Hepatocyte (in vitro differentiated cells): ENCODE results near the gene EFCAB3. TPM values are rescaled to one million over a fixed set of nuclear protein-coding genes. Genes with fewer than 3 reads are reported as not detected.

ENCODE experiments used
- DNase-seq: peaks from one replicate; pipeline ENCODE4 v3.0.0-alpha.2; 2016; ENCODE audit warnings: low spot score
- H2AFZ ChIP-seq: fragments of 200-600 bp; sonication (generic); 2 replicates; pipeline ENCODE4 v1.6.0; 2016; ENCODE audit warnings: antibody characterized with exemption, mild to moderate bottlenecking
- H3K27ac ChIP-seq: fragments of 200-600 bp; sonication (generic); 2 replicates; pipeline ENCODE4 v1.5.1; 2016; ENCODE audit warnings: mild to moderate bottlenecking
- H3K27me3 ChIP-seq: fragments of 200-600 bp; sonication (generic); 2 replicates; pipeline ENCODE4 v1.6.1; 2016
- H3K36me3 ChIP-seq: fragments of 200-600 bp; sonication (generic); replicated peaks from 2 replicates; pipeline ENCODE4 v1.5.1; 2016; ENCODE audit warnings: low read depth; ENCODE audit not compliant: insufficient read depth
- H3K4me1 ChIP-seq: fragments of 200-600 bp; sonication (generic); 2 replicates; pipeline ENCODE4 v1.5.1; 2016; ENCODE audit warnings: mild to moderate bottlenecking, moderate library complexity; ENCODE audit not compliant: insufficient read depth
- H3K4me2 ChIP-seq: fragments of 200-600 bp; sonication (generic); 2 replicates; pipeline ENCODE4 v1.6.0; 2016
- H3K4me3 ChIP-seq: fragments of 200-600 bp; sonication (generic); 2 replicates; pipeline ENCODE4 v1.5.1; 2016; ENCODE audit warnings: mild to moderate bottlenecking
- H3K79me2 ChIP-seq: fragments of 200-600 bp; sonication (generic); 2 replicates; pipeline ENCODE4 v1.6.0; 2017; ENCODE audit warnings: mild to moderate bottlenecking
- H3K9me2 ChIP-seq: fragments of 200-600 bp; sonication (generic); replicated peaks from 2 replicates; pipeline ENCODE4 v1.6.0; 2017; ENCODE audit warnings: mild to moderate bottlenecking; ENCODE audit not compliant: insufficient read depth
- H3K9me3 ChIP-seq: fragments of 200-600 bp; sonication (generic); 2 replicates; pipeline ENCODE4 v1.5.1; 2016; ENCODE audit warnings: low read depth, mild to moderate bottlenecking
- H4K20me1 ChIP-seq: fragments of 200-600 bp; sonication (generic); 2 replicates; pipeline ENCODE4 v1.6.0; 2016; ENCODE audit warnings: mild to moderate bottlenecking; ENCODE audit not compliant: insufficient read depth, poor library complexity, severe bottlenecking
- EZH2 ChIP-seq: fragments of 200-600 bp; sonication (generic); IDR thresholded peaks from 2 replicates; pipeline ENCODE4 v1.6.1; 2016; ENCODE audit warnings: antibody characterized with exemption, mild to moderate bottlenecking, borderline replicate concordance
- EZH2phosphoT487 ChIP-seq: fragments of 200-600 bp; sonication (generic); IDR thresholded peaks from one replicate; pipeline ENCODE4 v1.6.1; 2018; ENCODE audit warnings: antibody characterized with exemption, mild to moderate bottlenecking, low read depth, moderate library complexity; ENCODE audit not compliant: unreplicated experiment, severe bottlenecking
- WGBS: methylation state at CpG from one replicate; pipeline ENCODE4 v1.1.6; 2016; ENCODE audit warnings: low lambda C conversion rate; ENCODE audit errors: missing lambda C conversion rate; 5-methylcytosine and 5-hydroxymethylcytosine counted together
- polyA plus RNA-seq: library from polyadenylated mRNA; unstranded; fragments of >200 nt; fragmentation: Nextera tagmentation; extraction: Ambion mirVana; gene quantifications from 2 replicates; pipeline ENCODE4 v1.2.1, GENCODE V29; 2016
- total RNA-seq: library from RNA; depleted of rRNA; stranded (reverse); fragments of >200 nt; gene quantifications from 2 replicates; pipeline ENCODE4 v1.2.3, GENCODE V29; 2014
- TF ChIP-seq, protein P1 (sequence below): fragments of 200-600 bp; sonication (generic); IDR thresholded peaks from 2 replicates; pipeline ENCODE4 v1.5.1; 2016; ENCODE audit warnings: antibody characterized with exemption, mild to moderate bottlenecking; ENCODE audit not compliant: poor library complexity

EFCAB3 gene
- total RNA-seq (not detected in 2 replicates), polyA plus RNA-seq (not detected in 2 replicates)

GRCh38 chr17:62380253-62380652 is at the start of gene EFCAB3:
TSS of gene EFCAB3 (plus strand) at chr17:62380553. CDS start at chr17:62382980, 2,427 bp downstream.
- no peaks in the 10 kb centered on the region for H3K9me3 ChIP-seq
- H2AFZ ChIP-seq = no peak within 1 kb of the TSS
- no peaks in the 10 kb centered on the region for H3K9me2 ChIP-seq
- H3K4me3 ChIP-seq = no peak within 1 kb of the TSS
- H4K20me1 ChIP-seq = no peaks in the 10 kb centered on the region
- no peak for DNase-seq
- H3K79me2 ChIP-seq = no peaks in the 10 kb centered on the region
- no peak within 1 kb of the TSS for H3K4me2 ChIP-seq
- no peaks in the 10 kb centered on the region for H3K4me1 ChIP-seq
- H3K27me3 ChIP-seq = peaks cover 12% of the 10 kb centered on the region
- no peak within 1 kb of the TSS for H3K27ac ChIP-seq
- 93% methylated on average over 3 of the region's 3 CpGs for WGBS
- TF ChIP-seq, protein P1, sequence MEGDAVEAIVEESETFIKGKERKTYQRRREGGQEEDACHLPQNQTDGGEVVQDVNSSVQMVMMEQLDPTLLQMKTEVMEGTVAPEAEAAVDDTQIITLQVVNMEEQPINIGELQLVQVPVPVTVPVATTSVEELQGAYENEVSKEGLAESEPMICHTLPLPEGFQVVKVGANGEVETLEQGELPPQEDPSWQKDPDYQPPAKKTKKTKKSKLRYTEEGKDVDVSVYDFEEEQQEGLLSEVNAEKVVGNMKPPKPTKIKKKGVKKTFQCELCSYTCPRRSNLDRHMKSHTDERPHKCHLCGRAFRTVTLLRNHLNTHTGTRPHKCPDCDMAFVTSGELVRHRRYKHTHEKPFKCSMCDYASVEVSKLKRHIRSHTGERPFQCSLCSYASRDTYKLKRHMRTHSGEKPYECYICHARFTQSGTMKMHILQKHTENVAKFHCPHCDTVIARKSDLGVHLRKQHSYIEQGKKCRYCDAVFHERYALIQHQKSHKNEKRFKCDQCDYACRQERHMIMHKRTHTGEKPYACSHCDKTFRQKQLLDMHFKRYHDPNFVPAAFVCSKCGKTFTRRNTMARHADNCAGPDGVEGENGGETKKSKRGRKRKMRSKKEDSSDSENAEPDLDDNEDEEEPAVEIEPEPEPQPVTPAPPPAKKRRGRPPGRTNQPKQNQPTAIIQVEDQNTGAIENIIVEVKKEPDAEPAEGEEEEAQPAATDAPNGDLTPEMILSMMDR = no peak
- TF ChIP-seq EZH2 (no peak), EZH2phosphoT487 (no peak)
- no peaks in the 10 kb centered on the region for H3K36me3 ChIP-seq

DNA sequence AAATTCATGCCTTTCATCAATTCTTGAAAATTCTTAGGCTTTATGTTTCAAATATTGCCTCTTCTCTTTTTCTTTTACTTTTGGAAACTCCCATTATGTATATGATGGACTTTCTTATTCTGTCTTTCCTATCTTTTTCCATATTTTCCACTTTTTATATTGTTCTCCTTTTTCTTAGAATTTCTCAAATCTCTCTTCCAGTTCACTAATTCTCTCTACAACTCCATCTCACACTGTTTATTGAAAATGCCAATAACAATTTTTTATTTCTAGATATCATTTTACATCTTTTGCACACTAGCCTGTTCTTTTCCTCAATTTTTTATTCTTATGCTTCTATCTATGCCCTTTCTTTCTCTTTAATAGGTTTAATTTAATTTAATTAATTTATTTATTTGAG is 43.8 kb upstream of the EFCAB3 start:
- no peaks in the 10 kb centered on the region for H3K27me3 ChIP-seq
- H2AFZ ChIP-seq = no peak overlapping the region
- H4K20me1 ChIP-seq = no peaks in the 10 kb centered on the region
- H3K4me1 ChIP-seq = no peaks in the 10 kb centered on the region
- no peak overlapping the region for H3K4me2 ChIP-seq
- no peaks in the 10 kb centered on the region for H3K9me3 ChIP-seq
- no peaks in the 10 kb centered on the region for H3K79me2 ChIP-seq
- H3K9me2 ChIP-seq = no peaks in the 10 kb centered on the region
- no peaks in the 10 kb centered on the region for H3K36me3 ChIP-seq
- TF ChIP-seq, protein P1 = no peak
- no peak for TF ChIP-seq EZH2phosphoT487
- TF ChIP-seq EZH2 = no peak
- H3K27ac ChIP-seq = no peak overlapping the region
- H3K4me3 ChIP-seq = no peak overlapping the region
- DNase-seq = no peak

- Histone ChIP-seq H3K9me2 (no peaks in the 10 kb centered on the region), H3K79me2 (no peaks in the 10 kb centered on the region), H3K9me3 (no peaks in the 10 kb centered on the region), H3K4me1 (no peaks in the 10 kb centered on the region), H2AFZ (no peak overlapping the region), H3K27me3 (peaks cover 6% of the 10 kb centered on the region), H3K4me3 (no peak overlapping the region), H3K4me2 (no peak overlapping the region), H4K20me1 (no peaks in the 10 kb centered on the region), H3K36me3 (no peaks in the 10 kb centered on the region), H3K27ac (no peak overlapping the region)
- TF ChIP-seq, protein P1 = no peak
- no peak for TF ChIP-seq EZH2phosphoT487
- DNase-seq = no peak
- 29% methylated on average over 3 of the region's 3 CpGs for WGBS
Observed at GRCh38 chr17:62343764-62344270, 36.5 kb upstream of the EFCAB3 start.

GRCh38 chr17:62351176-62351575 is 29.2 kb upstream of the EFCAB3 start:
- H3K4me3 ChIP-seq = no peak overlapping the region
- no peaks in the 10 kb centered on the region for H3K9me3 ChIP-seq
- no peak for TF ChIP-seq EZH2
- TF ChIP-seq, protein P1 = no peak
- no peak for TF ChIP-seq EZH2phosphoT487
- no peaks in the 10 kb centered on the region for H3K4me1 ChIP-seq
- H2AFZ ChIP-seq = no peak overlapping the region
- no peaks in the 10 kb centered on the region for H3K9me2 ChIP-seq
- WGBS = 92% methylated on average over 5 of the region's 5 CpGs
- DNase-seq = no peak
- no peaks in the 10 kb centered on the region for H3K36me3 ChIP-seq
- no peaks in the 10 kb centered on the region for H3K79me2 ChIP-seq
- no peaks in the 10 kb centered on the region for H4K20me1 ChIP-seq
- peaks cover 6% of the 10 kb centered on the region for H3K27me3 ChIP-seq
- H3K27ac ChIP-seq = no peak overlapping the region
- no peak overlapping the region for H3K4me2 ChIP-seq
